ENCODE results near the gene BNIP1.

DNA sequence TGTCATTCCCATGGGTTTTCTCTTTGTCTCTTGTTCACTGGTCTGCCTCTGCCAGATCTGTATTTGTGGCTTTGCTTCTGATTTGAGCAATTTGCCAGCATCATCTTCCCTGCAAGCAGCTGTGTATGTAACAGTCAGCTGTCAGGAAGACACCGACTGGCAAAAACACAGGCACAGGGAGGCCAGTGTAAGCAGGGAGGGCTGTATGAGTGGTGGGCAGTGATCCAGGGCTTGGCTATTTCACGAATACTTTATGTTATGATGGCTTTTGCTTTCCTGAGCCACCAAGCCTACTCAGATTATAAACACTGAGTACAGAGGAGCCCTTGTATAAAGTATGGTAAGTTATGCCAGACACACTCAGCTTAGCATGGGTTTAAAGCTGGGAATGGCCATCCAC, 11.6 kb downstream of the BNIP1 start:
- TF ChIP-seq EZH2 (IDR thresholded peaks at IDR 0.05; ENCODE audit: insufficient read depth, poor library complexity, severe bottlenecking) = no peak
- TF ChIP-seq EZH2phosphoT487 (IDR thresholded peaks at IDR 0.05; ENCODE audit: insufficient read depth, low read depth) = no peak

Measured in GM23248 (cell line).